Globus pallidus (tissue), 1 donor: Measurements from ENCODE around the gene CCDC148.
"Not testable (repeated sequence)": the region's sequence is repeated elsewhere in the genome, so short reads cannot be mapped to it uniquely, and the experiment has no call there.

ENCODE experiments used
- DNase-seq: peaks from one replicate; pipeline ENCODE4 v3.0.0-alpha.2; 2015; ENCODE audit warnings: low spot score

The CCDC148 gene

GRCh38 chr2:158481116-158481515 is 24.6 kb upstream of the CCDC148 start:
- DNase-seq = no peak

GRCh38 chr2:158478816-158479215 is 22.3 kb upstream of the CCDC148 start:
- no peak for DNase-seq

GRCh38 chr2:158478237-158478636 is 21.7 kb upstream of the CCDC148 start:
- DNase-seq = no peak

- no peak for DNase-seq
Measured at GRCh38 chr2:158477202-158477601, 20.6 kb upstream of the CCDC148 start.

- not testable (repeated sequence) for DNase-seq
Measured at GRCh38 chr2:158474526-158475011, 18.0 kb upstream of the CCDC148 start.

- DNase-seq = no peak
Measured at GRCh38 chr2:158473719-158474392, 17.3 kb upstream of the CCDC148 start.

- not testable (repeated sequence) for DNase-seq
Measured at GRCh38 chr2:158473300-158473699, 16.7 kb upstream of the CCDC148 start.

- not testable (repeated sequence) for DNase-seq
Measured at GRCh38 chr2:158472829-158473228, 16.3 kb upstream of the CCDC148 start.

GRCh38 chr2:158467248-158467647 is 10.7 kb upstream of the CCDC148 start:
- no peak for DNase-seq

GRCh38 chr2:158464426-158465281 is 8.1 kb upstream of the CCDC148 start:
- no peak for DNase-seq

- no peak for DNase-seq
Measured at GRCh38 chr2:158463496-158464095, 7.0 kb upstream of the CCDC148 start.

GRCh38 chr2:158460632-158461297 is 4.2 kb upstream of the CCDC148 start:
- DNase-seq = no peak

- DNase-seq = no peak
Measured at GRCh38 chr2:158459161-158460003, 2.8 kb upstream of the CCDC148 start.

GRCh38 chr2:158458617-158458920 is 2.0 kb upstream of the CCDC148 start:
- peak; percentile 89 for DNase-seq

- peak; percentile 68 for DNase-seq
Measured at GRCh38 chr2:158457826-158458616, 1.5 kb upstream of the CCDC148 start.

GRCh38 chr2:158457092-158457825 is 706 bp upstream of the CCDC148 start:
- peak; percentile 70 for DNase-seq

- DNase-seq = no peak
Measured at GRCh38 chr2:158443606-158444005, 12.9 kb downstream of the CCDC148 start.

GRCh38 chr2:158439062-158439461 is 17.5 kb downstream of the CCDC148 start:
- not testable (repeated sequence) for DNase-seq

- not testable (repeated sequence) for DNase-seq
Measured at GRCh38 chr2:158433716-158434115, 22.8 kb downstream of the CCDC148 start.

GRCh38 chr2:158432117-158432516 is 24.4 kb downstream of the CCDC148 start:
- DNase-seq = no peak
